Sigmoid colon (tissue), 3 donors: Measurements from ENCODE around the gene BEST3.

Experiments used
- CTCF ChIP-seq, 4 experiments: fragments of 450-650 bp in 3 of 4; fragments of 200-600 bp in 1 of 4; IDR thresholded peaks; one replicate each; pipeline ENCODE4 v1.5.1; 2016 to 2019; ENCODE audit warnings: antibody characterized with exemption in 4 of 4, mild to moderate bottlenecking in 3 of 4, moderate library complexity in 2 of 4
- POLR2A ChIP-seq, 2 donors: fragments of 450-650 bp; IDR thresholded peaks; one replicate each; pipeline ENCODE4 v1.6.1; 2016; ENCODE audit warnings: antibody characterized with exemption in 2 of 2, mild to moderate bottlenecking in 2 of 2, moderate library complexity in 2 of 2

- TF ChIP-seq CTCF (IDR thresholded peaks at IDR 0.05) (no peak), POLR2A (IDR thresholded peaks at IDR 0.05) (no peak)
Observed at GRCh38 chr12:69616025-69616424, 83.1 kb downstream of the BEST3 start.
